ENCODE data around the gene ANKRD33B. TPM values are rescaled to one million over a fixed set of nuclear protein-coding genes. Genes with fewer than 3 reads are reported as not detected.

ANKRD33B gene
- total and polyA plus RNA-seq, 2 experiments from 2014 or later: 2.9 to 15.4 TPM

GRCh38 chr5:10578869-10579268 is 15.0 kb downstream of the ANKRD33B start:
- TF ChIP-seq EZH2phosphoT487 (IDR thresholded peaks at IDR 0.05; ENCODE audit: unreplicated experiment) (no peak), ZNF114 (CRISPR knock-in tag; IDR thresholded peaks at IDR 0.05) (no peak), STAT1 (IDR thresholded peaks at IDR 0.05; ENCODE audit: unreplicated experiment) (no peak), EZH2 (IDR thresholded peaks at IDR 0.05; ENCODE audit: low read depth, unreplicated experiment) (no peak), ETS1 (IDR thresholded peaks at IDR 0.05) (no peak), POLR2AphosphoS5 (IDR thresholded peaks at IDR 0.05; ENCODE audit: low read depth) (no peak), CREB1 (CRISPR knock-in tag; IDR thresholded peaks at IDR 0.05; ENCODE audit: low read depth) (no peak), ZNF331 (CRISPR knock-in tag; IDR thresholded peaks at IDR 0.05; ENCODE audit: low read depth) (no peak), CTCF (conservative IDR thresholded peaks at IDR 0.05; ENCODE audit: low read depth in 2 of 2) (no peak), NANOG (IDR thresholded peaks at IDR 0.05; ENCODE audit: borderline replicate concordance) (no peak), JUNB (IDR thresholded peaks at IDR 0.05; ENCODE audit: unreplicated experiment) (no peak)
- TF ChIP-seq, protein P1, sequence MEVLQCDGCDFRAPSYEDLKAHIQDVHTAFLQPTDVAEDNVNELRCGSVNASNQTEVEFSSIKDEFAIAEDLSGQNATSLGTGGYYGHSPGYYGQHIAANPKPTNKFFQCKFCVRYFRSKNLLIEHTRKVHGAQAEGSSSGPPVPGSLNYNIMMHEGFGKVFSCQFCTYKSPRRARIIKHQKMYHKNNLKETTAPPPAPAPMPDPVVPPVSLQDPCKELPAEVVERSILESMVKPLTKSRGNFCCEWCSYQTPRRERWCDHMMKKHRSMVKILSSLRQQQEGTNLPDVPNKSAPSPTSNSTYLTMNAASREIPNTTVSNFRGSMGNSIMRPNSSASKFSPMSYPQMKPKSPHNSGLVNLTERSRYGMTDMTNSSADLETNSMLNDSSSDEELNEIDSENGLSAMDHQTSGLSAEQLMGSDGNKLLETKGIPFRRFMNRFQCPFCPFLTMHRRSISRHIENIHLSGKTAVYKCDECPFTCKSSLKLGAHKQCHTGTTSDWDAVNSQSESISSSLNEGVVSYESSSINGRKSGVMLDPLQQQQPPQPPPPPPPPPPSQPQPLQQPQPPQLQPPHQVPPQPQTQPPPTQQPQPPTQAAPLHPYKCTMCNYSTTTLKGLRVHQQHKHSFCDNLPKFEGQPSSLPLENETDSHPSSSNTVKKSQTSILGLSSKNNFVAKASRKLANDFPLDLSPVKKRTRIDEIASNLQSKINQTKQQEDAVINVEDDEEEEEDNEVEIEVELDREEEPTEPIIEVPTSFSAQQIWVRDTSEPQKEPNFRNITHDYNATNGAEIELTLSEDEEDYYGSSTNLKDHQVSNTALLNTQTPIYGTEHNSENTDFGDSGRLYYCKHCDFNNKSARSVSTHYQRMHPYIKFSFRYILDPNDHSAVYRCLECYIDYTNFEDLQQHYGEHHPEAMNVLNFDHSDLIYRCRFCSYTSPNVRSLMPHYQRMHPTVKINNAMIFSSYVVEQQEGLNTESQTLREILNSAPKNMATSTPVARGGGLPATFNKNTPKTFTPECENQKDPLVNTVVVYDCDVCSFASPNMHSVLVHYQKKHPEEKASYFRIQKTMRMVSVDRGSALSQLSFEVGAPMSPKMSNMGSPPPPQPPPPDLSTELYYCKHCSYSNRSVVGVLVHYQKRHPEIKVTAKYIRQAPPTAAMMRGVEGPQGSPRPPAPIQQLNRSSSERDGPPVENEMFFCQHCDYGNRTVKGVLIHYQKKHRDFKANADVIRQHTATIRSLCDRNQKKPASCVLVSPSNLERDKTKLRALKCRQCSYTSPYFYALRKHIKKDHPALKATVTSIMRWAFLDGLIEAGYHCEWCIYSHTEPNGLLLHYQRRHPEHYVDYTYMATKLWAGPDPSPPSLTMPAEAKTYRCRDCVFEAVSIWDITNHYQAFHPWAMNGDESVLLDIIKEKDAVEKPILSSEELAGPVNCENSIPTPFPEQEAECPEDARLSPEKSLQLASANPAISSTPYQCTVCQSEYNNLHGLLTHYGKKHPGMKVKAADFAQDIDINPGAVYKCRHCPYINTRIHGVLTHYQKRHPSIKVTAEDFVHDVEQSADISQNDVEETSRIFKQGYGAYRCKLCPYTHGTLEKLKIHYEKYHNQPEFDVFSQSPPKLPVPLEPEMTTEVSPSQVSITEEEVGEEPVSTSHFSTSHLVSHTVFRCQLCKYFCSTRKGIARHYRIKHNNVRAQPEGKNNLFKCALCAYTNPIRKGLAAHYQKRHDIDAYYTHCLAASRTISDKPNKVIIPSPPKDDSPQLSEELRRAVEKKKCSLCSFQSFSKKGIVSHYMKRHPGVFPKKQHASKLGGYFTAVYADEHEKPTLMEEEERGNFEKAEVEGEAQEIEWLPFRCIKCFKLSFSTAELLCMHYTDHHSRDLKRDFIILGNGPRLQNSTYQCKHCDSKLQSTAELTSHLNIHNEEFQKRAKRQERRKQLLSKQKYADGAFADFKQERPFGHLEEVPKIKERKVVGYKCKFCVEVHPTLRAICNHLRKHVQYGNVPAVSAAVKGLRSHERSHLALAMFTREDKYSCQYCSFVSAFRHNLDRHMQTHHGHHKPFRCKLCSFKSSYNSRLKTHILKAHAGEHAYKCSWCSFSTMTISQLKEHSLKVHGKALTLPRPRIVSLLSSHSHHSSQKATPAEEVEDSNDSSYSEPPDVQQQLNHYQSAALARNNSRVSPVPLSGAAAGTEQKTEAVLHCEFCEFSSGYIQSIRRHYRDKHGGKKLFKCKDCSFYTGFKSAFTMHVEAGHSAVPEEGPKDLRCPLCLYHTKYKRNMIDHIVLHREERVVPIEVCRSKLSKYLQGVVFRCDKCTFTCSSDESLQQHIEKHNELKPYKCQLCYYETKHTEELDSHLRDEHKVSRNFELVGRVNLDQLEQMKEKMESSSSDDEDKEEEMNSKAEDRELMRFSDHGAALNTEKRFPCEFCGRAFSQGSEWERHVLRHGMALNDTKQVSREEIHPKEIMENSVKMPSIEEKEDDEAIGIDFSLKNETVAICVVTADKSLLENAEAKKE (CRISPR knock-in tag; IDR thresholded peaks at IDR 0.05): no peak

More at GRCh38 chr5:10578869-10579268, 15.0 kb downstream of the ANKRD33B start:
- no peaks in the 10 kb centered on the region for H3K79me2 ChIP-seq (replicated peaks; ENCODE audit: insufficient read depth)
- Mint-ChIP-seq H3K9me3 (no peaks in the 10 kb centered on the region; the same call in 2 of the 3 replicates), H3K27ac (no peak overlapping the region), H3K36me3 (ENCODE audit: low read depth) (no peaks in the 10 kb centered on the region; the same call in 2 of the 3 replicates), H3K4me1 (peaks cover 11% of the 10 kb centered on the region), H3K4me3 (no peak overlapping the region), H3K27me3 (ENCODE audit: insufficient read depth, low read depth, poor library complexity) (peaks cover 6% of the 10 kb centered on the region)
- H3K4me2 ChIP-seq: no peak overlapping the region
- H3K9me2 ChIP-seq (ENCODE audit: insufficient read depth): no peaks in the 10 kb centered on the region
- H3K36me3 ChIP-seq (ENCODE audit: insufficient read depth): no peaks in the 10 kb centered on the region
- no peak overlapping the region for H2AFZ ChIP-seq
- DNase-seq (ENCODE audit: low spot score): no peak
- no peaks in the 10 kb centered on the region for H3F3A ChIP-seq (replicated peaks; ENCODE audit: low read depth)
- H3K27me3 ChIP-seq (ENCODE audit: insufficient read depth): no peaks in the 10 kb centered on the region
- H3K27ac ChIP-seq (ENCODE audit: low read depth): no peak overlapping the region
- no peak for ATAC-seq
- no peak overlapping the region for H3K4me3 ChIP-seq
- H4K20me1 ChIP-seq (replicated peaks; ENCODE audit: insufficient read depth): no peaks in the 10 kb centered on the region
- H3K4me1 ChIP-seq (ENCODE audit: insufficient read depth): peaks cover 8% of the 10 kb centered on the region; the same call in 1 of the 2 replicates

All from GM23338 (cell line).